IgD-negative memory B cell (primary cell): Measurements from ENCODE around the gene NPAS1. TPM values are rescaled to one million over a fixed set of nuclear protein-coding genes. Genes with fewer than 3 reads are reported as not detected.
"Not testable (repeated sequence)": the region's sequence is repeated elsewhere in the genome, so short reads cannot be mapped to it uniquely, and the experiment has no call there.

Source experiments
- H3K27ac Mint-ChIP-seq, 3 donors: one replicate each; pipeline ENCODE4 v1.8.0; 2020 to 2022; ENCODE audit warnings: mild to moderate bottlenecking in 3 of 3, mixed read lengths in 3 of 3, moderate library complexity in 1 of 3
- H3K27me3 Mint-ChIP-seq: one replicate; pipeline ENCODE4 v1.8.0; 2021; ENCODE audit warnings: mixed read lengths
- H3K36me3 Mint-ChIP-seq: one replicate; pipeline ENCODE4 v1.8.0; 2020; ENCODE audit warnings: mild to moderate bottlenecking, mixed read lengths
- H3K4me1 Mint-ChIP-seq, 3 donors: one replicate each; pipeline ENCODE4 v1.8.0; 2020 to 2022; ENCODE audit warnings: mixed read lengths in 3 of 3, mild to moderate bottlenecking in 1 of 3
- H3K4me3 Mint-ChIP-seq, 4 donors: one replicate each; pipeline ENCODE4 v1.8.0; 2020 to 2022; ENCODE audit warnings: mild to moderate bottlenecking in 4 of 4, mixed read lengths in 4 of 4, moderate library complexity in 3 of 4
- H3K9me3 Mint-ChIP-seq, 3 donors: one replicate each; pipeline ENCODE4 v1.8.0; 2020 to 2021; ENCODE audit warnings: mixed read lengths in 3 of 3, mild to moderate bottlenecking in 1 of 3
- polyA plus RNA-seq: library from polyadenylated mRNA; unstranded; fragments of 300-500 nt; fragmentation: Illumina TruSeq; gene quantifications from one replicate; pipeline ENCODE4 v1.2.3, GENCODE V29; 2021

NPAS1 gene
- polyA plus RNA-seq, 1 donor from 2014 or later, result 1.0 TPM

- peaks cover 0 to 3% (median 2%) of the 10 kb centered on the region in 3 donors for H3K9me3 Mint-ChIP-seq
- H3K27ac Mint-ChIP-seq, result no peak overlapping the region
- no peak overlapping the region for H3K4me3 Mint-ChIP-seq
- peaks cover 0 to 7% (median 0%) of the 10 kb centered on the region in 3 donors for H3K4me1 Mint-ChIP-seq
- peaks cover 5% of the 10 kb centered on the region for H3K27me3 Mint-ChIP-seq
- peaks cover 3% of the 10 kb centered on the region for H3K36me3 Mint-ChIP-seq
These were observed 17.4 kb upstream of the NPAS1 start for GRCh38 chr19:47002106-47002766.

GRCh38 chr19:47002853-47003610 lies 16.6 kb upstream of the NPAS1 start:
- H3K27me3 Mint-ChIP-seq, result peaks cover 5% of the 10 kb centered on the region
- H3K27ac Mint-ChIP-seq, result no peak overlapping the region
- H3K36me3 Mint-ChIP-seq, result peaks cover 3% of the 10 kb centered on the region
- peaks cover 0 to 3% (median 2%) of the 10 kb centered on the region in 3 donors for H3K9me3 Mint-ChIP-seq
- H3K4me1 Mint-ChIP-seq, result peaks cover 0 to 7% (median 0%) of the 10 kb centered on the region in 3 donors
- peak overlapping the region in 1 of 4 donors; percentile 39 for H3K4me3 Mint-ChIP-seq

GRCh38 chr19:47003611-47004465 lies 15.8 kb upstream of the NPAS1 start:
- H3K27ac Mint-ChIP-seq, result no peak overlapping the region
- peaks cover 0 to 3% (median 2%) of the 10 kb centered on the region in 3 donors for H3K9me3 Mint-ChIP-seq
- peaks cover 7% of the 10 kb centered on the region for H3K27me3 Mint-ChIP-seq
- no peak overlapping the region for H3K4me3 Mint-ChIP-seq
- peaks cover 0 to 7% (median 0%) of the 10 kb centered on the region in 3 donors for H3K4me1 Mint-ChIP-seq
- peaks cover 3% of the 10 kb centered on the region for H3K36me3 Mint-ChIP-seq

- Mint-ChIP-seq H3K27ac (no peak overlapping the region), H3K9me3 (peaks cover 0 to 3% (median 2%) of the 10 kb centered on the region in 3 donors), H3K27me3 (peaks cover 9% of the 10 kb centered on the region), H3K4me3 (no peak overlapping the region), H3K36me3 (no peaks in the 10 kb centered on the region), H3K4me1 (peaks cover 0 to 7% (median 0%) of the 10 kb centered on the region in 3 donors)
These were observed 14.4 kb upstream of the NPAS1 start for GRCh38 chr19:47005164-47005641.

- H3K27ac Mint-ChIP-seq, result no peak overlapping the region
- peaks cover 0 to 3% (median 2%) of the 10 kb centered on the region in 3 donors for H3K9me3 Mint-ChIP-seq
- peaks cover 9% of the 10 kb centered on the region for H3K27me3 Mint-ChIP-seq
- H3K4me1 Mint-ChIP-seq, result peaks cover 0 to 7% (median 0%) of the 10 kb centered on the region in 3 donors
- no peaks in the 10 kb centered on the region for H3K36me3 Mint-ChIP-seq
- no peak overlapping the region for H3K4me3 Mint-ChIP-seq
These were observed 13.8 kb upstream of the NPAS1 start for GRCh38 chr19:47005873-47006272.

GRCh38 chr19:47006496-47006895 lies 13.1 kb upstream of the NPAS1 start:
- peak overlapping the region in 1 of 3 donors; percentile 50 for H3K27ac Mint-ChIP-seq
- H3K4me3 Mint-ChIP-seq, result peak overlapping the region in 1 of 4 donors; percentile 43
- no peaks in the 10 kb centered on the region for H3K36me3 Mint-ChIP-seq

GRCh38 chr19:47010549-47010948 lies 9.1 kb upstream of the NPAS1 start:
- Mint-ChIP-seq H3K27me3 (peaks cover 20% of the 10 kb centered on the region), H3K4me1 (peaks cover 4 to 10% (median 8%) of the 10 kb centered on the region in 3 donors)
- H3K27ac Mint-ChIP-seq, H3K9me3 Mint-ChIP-seq, H3K36me3 Mint-ChIP-seq, H3K4me3 Mint-ChIP-seq: not testable (repeated sequence)

More at GRCh38 chr19:47006496-47006895, 13.1 kb upstream of the NPAS1 start:
- H3K4me1 Mint-ChIP-seq, result peaks cover 0 to 7% (median 0%) of the 10 kb centered on the region in 3 donors
- peaks cover 9% of the 10 kb centered on the region for H3K27me3 Mint-ChIP-seq
- peaks cover 0 to 3% (median 2%) of the 10 kb centered on the region in 3 donors for H3K9me3 Mint-ChIP-seq

- no peaks in the 10 kb centered on the region for H3K36me3 Mint-ChIP-seq
- peak overlapping the region in 2 of 3 donors; percentile 29 to 80 for H3K27ac Mint-ChIP-seq
- peaks cover 17% of the 10 kb centered on the region for H3K27me3 Mint-ChIP-seq
- peaks cover 4 to 10% (median 8%) of the 10 kb centered on the region in 3 donors for H3K4me1 Mint-ChIP-seq
- H3K9me3 Mint-ChIP-seq, result no peaks in the 10 kb centered on the region
- no peak overlapping the region for H3K4me3 Mint-ChIP-seq
These were observed 7.0 kb upstream of the NPAS1 start for GRCh38 chr19:47012617-47013016.

GRCh38 chr19:47013041-47013517 lies 6.6 kb upstream of the NPAS1 start:
- Mint-ChIP-seq H3K9me3 (no peaks in the 10 kb centered on the region), H3K4me1 (peaks cover 4 to 10% (median 8%) of the 10 kb centered on the region in 3 donors), H3K4me3 (peak overlapping the region in 1 of 4 donors; percentile 48), H3K36me3 (no peaks in the 10 kb centered on the region), H3K27me3 (peaks cover 17% of the 10 kb centered on the region), H3K27ac (peak overlapping the region in 2 of 3 donors; percentile 29 to 80)

GRCh38 chr19:47018923-47019322 lies 714 bp upstream of the NPAS1 start:
- Mint-ChIP-seq H3K27me3 (peaks cover 35% of the 10 kb centered on the region), H3K9me3 (no peaks in the 10 kb centered on the region), H3K4me3 (peak overlapping the region in 3 of 4 donors; percentile 28 to 76 (median 63)), H3K4me1 (peaks cover 0 to 5% (median 5%) of the 10 kb centered on the region in 3 donors), H3K36me3 (no peaks in the 10 kb centered on the region), H3K27ac (no peak overlapping the region)

- Mint-ChIP-seq H3K36me3 (no peaks in the 10 kb centered on the region), H3K9me3 (no peaks in the 10 kb centered on the region), H3K27ac (no peak overlapping the region), H3K4me1 (peaks cover 0 to 5% (median 5%) of the 10 kb centered on the region in 3 donors), H3K27me3 (peaks cover 40% of the 10 kb centered on the region), H3K4me3 (peak overlapping the region in 2 of 4 donors; percentile 21 to 70)
These were observed 632 bp downstream of the NPAS1 start for GRCh38 chr19:47020132-47020805.

- H3K27ac Mint-ChIP-seq, result no peak overlapping the region
- peaks cover 0 to under 1% (median 0%) of the 10 kb centered on the region in 3 donors for H3K9me3 Mint-ChIP-seq
- H3K4me1 Mint-ChIP-seq, result peaks cover 0 to 5% (median 5%) of the 10 kb centered on the region in 3 donors
- peak overlapping the region; percentile 23 to 82 (median 49) for H3K4me3 Mint-ChIP-seq
- peaks cover 2% of the 10 kb centered on the region for H3K36me3 Mint-ChIP-seq
- H3K27me3 Mint-ChIP-seq, result peaks cover 40% of the 10 kb centered on the region
These were observed 1.4 kb downstream of the NPAS1 start for GRCh38 chr19:47020992-47021496.

- peaks cover 2% of the 10 kb centered on the region for H3K36me3 Mint-ChIP-seq
- H3K27me3 Mint-ChIP-seq, result peaks cover 46% of the 10 kb centered on the region
- peak overlapping the region in 1 of 4 donors; percentile 71 for H3K4me3 Mint-ChIP-seq
- H3K4me1 Mint-ChIP-seq, result peaks cover 0 to 5% (median 5%) of the 10 kb centered on the region in 3 donors
- H3K9me3 Mint-ChIP-seq, result peaks cover 0 to 3% (median 0%) of the 10 kb centered on the region in 3 donors
- peak overlapping the region in 1 of 3 donors; percentile 39 for H3K27ac Mint-ChIP-seq
These were observed 2.0 kb downstream of the NPAS1 start for GRCh38 chr19:47021536-47022139.
